SK-N-DZ (cell line): ENCODE data around the gene OTOP2.

Experiments
- DNase-seq: peaks from one replicate; pipeline ENCODE4 v3.0.0-alpha.2; 2015; ENCODE audit warnings: low spot score

OTOP2 gene

DNA sequence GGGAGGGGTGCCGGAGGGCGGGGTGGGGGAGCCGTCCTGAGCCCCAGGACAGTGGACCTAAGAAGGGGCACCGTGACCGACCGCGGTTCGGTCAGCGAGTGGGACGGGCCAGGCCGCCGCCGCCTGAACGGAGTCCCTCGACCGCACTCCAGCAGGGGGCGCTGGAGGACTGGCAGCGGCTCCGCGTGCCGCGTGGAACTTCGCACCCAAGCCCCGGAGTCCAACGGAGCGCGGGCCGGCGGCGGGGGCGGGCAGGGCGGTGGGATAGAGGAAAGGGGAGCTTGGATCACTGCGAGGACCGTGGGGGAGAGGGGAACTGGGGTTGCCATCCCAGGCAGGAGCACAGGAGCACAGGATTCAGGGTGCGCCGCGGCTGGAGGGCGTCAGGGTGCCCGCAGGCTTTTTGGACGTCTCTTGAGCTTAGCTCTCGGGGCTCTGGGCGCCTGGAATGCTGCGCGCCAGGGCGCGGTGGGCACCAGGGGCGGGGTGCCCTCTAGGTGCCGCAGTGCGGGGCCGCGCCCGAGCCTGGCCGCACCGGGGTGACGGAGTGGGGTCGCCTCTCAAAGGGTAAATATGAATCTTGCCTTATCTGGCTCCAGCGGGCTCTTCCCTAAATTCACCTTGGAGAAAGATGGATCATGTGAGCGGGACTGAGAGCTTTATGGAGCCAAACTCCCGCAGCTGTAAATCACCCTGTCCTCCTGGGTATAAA is 379 bp upstream of the OTOP2 start:
- peak; percentile 43 for DNase-seq

DNA sequence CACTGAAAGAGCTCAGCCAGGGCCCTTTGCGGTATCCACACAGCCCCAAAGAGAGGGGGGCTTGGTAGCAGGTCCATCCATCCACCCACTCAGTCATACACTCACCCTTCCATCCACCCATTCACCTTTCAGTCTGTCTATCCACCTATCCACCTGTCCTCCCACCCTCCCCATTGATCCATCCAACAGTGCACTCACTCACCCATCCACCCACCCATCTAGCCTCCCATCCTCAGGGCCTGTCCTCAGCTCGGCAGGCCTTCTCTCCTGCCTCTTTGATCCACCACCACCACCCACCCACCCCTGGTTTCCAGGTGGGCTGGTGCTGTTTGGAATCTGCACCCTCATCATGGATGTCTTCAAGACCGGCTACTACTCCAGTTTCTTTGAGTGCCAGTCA is 1.2 kb downstream of the OTOP2 start:
- no peak for DNase-seq

- DNase-seq = no peak
These were observed 4.7 kb downstream of the OTOP2 start for GRCh38 chr17:74928786-74929185.

DNA sequence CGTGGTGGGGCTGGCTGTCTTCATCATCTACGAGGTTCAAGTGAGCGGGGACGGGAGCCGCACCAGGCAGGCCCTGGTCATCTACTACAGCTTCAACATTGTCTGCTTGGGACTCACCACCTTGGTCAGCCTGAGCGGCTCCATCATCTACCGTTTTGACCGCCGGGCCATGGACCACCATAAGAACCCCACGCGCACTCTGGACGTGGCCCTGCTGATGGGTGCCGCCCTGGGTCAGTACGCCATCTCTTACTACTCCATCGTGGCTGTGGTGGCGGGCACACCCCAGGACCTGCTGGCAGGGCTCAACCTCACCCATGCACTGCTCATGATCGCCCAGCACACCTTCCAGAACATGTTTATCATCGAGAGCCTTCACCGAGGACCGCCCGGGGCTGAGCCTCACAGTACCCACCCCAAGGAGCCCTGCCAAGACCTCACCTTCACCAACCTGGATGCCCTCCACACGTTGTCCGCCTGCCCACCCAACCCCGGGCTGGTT is 6.5 kb downstream of the OTOP2 start:
- DNase-seq = no peak

- DNase-seq = no peak
These were observed 11.0 kb downstream of the OTOP2 start for GRCh38 chr17:74935048-74935447.

- no peak for DNase-seq
These were observed 11.8 kb downstream of the OTOP2 start, which contains the start of gene OTOP3 for GRCh38 chr17:74935585-74936469. Gene OTOP3 (plus strand): TSS chr17:74935898. CDS start chr17:74935922, 24 bp downstream.

DNA sequence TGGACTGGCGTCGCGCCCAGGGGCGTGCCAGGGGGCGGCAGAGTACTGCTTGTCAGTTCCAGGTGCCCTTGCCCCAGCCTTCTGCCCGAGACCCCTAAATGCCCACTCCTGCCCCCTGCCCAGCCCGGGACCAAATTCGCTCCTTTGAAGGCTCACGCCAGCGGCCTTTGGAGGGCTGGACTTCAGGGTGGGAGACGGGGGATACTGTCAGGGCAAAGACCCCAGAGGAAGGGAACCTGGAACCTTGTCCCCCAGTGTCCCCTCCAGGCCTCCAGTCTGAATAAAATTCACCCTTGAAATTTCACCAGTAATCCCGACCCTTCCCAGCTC is 12.4 kb downstream of the OTOP2 start:
- no peak for DNase-seq

- no peak for DNase-seq
These were observed 13.3 kb downstream of the OTOP2 start for GRCh38 chr17:74937064-74938051.

DNA sequence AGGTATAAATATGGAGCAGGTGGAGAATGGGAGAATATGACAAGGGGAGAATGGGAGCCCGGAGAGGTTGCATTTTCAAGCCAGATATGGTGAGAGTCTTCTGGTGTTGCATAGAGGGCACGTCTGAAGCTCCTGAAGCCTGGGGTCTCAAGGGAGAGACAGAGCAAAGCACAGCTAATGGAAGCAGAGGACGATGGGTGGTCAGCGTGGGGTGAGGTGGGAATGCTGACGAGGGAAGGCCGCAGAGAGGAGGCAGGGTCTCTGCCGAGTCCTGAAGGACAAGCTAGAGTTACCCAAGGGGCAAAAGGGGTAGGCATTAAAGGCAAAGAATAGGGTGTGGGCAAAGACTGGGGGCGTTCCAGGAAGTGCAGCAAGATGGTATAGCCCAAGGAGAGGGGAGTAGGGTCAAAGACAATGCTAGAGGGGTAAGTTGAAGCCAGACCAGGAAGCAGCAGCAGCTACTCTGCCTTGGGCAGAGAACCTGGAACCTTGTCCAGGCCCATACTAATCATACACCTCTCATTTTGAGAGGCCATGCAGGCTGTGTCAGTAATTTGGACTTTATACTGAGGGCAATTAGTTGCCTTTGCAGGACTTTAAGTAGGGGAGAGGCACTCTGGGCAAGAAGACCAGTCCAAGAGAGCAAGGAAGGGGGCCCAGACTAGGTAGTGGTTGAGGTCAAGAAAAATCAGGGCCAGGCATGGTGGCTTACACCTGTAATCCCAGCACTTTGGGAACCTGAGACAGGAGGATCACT is 14.3 kb downstream of the OTOP2 start:
- DNase-seq = no peak

GRCh38 chr17:74939534-74939933 is 15.5 kb downstream of the OTOP2 start:
- no peak for DNase-seq

GRCh38 chr17:74941128-74941725 is 17.2 kb downstream of the OTOP2 start:
- DNase-seq = no peak

DNA sequence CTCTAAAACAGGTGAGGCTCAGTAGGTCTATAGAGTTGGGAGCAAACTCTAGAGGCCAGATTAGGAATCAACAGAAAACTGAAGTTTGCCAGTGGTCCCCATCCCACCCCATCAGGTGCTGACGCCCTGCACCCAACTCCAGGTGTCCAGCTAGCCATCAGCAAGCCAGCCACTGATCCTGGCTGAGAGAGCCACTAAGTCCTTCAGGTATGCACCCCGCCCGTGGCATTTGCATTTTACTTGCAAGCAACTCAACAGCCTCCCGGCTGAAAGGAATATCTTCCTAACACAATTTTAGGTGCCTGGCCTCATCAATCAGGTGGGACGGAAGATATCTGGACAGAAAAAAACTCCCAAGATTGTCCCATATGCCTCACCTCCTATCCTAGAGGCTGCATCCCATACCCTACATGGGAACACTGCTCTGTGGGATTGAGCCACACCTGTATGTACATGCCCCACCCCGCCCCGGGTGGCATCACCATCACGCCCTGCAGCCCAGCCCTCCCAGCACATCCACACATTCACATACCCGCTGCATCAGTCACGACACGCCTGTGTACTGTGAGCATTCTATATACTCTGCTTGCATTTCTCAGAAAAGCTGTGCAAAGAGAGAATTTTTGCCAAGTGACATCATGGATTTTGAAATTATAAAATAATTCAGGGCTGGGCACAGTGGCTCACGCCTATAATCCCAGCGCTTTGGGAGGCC is 19.9 kb downstream of the OTOP2 start:
- no peak for DNase-seq

DNA sequence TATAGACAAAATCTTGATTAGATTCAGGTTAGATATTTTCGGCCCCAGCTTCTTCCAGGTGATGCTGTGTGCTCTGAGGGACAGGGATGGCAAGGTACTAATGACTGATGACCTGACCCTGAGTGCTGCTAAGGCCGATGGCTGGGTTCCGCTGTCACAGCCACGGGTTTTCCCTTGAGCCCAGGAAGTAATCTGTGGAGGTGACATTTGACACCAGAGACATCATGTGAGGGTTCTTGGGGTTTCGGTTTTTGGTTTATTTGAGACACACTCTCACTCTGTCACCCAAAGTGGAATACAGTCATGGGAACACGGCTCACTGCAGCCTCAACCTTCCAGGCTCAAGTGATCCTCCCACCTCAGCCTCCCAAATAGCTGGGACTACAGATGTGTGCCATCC is 21.5 kb downstream of the OTOP2 start:
- no peak for DNase-seq

GRCh38 chr17:74946641-74947040 is 22.6 kb downstream of the OTOP2 start:
- no peak for DNase-seq

- DNase-seq = no peak
These were observed 23.1 kb downstream of the OTOP2 start for GRCh38 chr17:74947041-74947754.

- no peak for DNase-seq
These were observed 25.5 kb downstream of the OTOP2 start for GRCh38 chr17:74949455-74950115.

DNA sequence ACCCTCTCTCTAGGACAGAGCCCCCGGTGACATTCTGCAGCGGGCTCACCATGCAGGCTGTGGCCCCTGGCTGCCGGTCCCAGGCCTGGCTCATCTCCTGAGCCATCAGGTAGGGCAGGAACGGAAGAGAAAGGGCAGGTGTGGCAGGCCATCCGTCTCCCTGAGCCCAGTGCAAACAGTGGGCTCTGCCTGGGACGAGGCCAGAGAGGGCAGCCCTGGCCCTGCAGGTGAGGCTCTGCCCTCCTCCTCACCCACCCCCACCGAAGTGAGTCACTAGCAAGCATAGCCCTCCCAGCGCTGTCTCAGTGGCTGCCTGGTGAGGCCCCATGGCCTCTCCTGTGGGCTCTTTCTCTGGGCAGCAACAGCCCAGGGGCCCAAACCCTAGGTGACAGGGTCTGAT is 26.1 kb downstream of the OTOP2 start:
- no peak for DNase-seq

DNA sequence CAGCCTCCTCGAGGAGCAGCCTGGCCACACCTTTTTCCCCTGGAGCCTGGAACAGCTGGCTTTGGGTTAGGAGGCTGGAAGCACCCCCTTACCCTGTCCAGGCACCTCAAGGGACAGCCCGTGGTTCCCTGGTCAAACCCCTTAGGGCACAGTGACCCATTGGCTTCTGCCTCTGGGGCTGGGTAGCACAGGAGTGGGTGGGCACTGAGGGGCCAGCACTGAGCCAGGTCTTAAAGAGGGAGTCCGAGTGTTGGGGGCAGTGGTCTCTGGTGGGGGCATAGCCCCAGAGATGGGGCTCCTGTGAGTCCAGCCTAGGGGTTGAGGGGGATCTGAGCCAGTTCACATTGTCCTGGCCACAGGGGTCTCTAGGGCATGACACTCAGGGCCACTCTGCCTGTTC is 27.0 kb downstream of the OTOP2 start:
- DNase-seq = no peak
